ENCODE results near the gene LSM14A.
A peak's percentile ranks its signal among the peaks of the same experiment; 100 is the strongest.

Gene LSM14A

DNA sequence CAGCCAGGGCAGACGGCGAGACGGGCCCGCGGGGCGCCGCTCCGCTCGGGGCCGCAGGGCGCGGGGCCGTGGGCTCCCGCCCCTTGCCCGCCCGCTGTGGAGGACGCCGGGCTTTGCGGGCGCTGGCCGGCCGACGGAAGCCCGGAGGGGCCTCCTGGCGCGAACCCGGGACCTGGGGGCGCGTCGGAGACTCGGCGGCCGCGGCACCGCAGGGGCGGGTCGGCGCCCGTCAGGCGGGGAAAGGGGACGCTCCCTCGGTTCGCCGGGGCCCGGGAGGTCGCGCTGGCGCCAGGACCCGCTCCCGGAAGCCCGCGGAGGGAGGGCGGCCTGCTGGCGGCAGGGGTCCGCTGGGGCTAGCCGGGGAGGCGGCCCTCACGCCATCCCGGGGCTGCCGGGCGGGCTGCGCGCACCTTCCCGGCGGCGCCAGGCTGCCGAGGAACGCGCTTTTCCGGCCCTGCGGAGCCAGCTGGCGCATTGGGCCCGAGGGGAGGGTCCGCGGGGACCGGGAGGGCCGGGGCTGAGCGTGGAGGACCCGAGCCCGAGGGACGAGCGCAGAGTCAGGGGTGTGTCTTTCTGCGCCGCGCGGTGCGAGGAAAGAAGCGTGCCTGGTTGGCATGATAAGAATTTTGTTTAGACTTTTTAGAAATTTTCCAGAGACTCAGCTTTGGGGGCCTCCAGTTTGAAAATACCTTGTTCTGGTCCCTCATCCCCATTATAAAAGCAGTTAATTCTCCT, 82.6 kb downstream of the LSM14A start:
- peak in 1 of 2 donors; percentile 17 for DNase-seq (ENCODE audit: low read depth in 2 of 2)

DNA sequence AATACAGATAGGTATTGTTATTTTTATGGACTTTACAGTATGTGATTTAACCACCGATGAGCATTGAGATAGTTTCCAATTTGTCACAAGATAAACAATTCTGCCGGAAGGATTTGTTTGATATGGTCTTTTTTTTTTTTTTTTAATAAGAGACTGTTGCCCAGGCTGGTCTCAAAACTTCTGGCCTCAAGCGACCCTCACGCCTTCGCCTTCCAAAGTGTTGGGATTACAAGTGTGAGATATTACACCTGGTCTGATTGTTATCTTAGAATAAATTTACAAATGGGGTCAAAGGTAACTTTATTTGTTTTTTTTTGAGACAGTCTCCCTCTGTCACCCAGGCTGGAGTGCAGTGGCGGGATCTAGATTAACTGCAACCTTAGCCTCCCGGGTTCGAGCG, 83.2 kb downstream of the LSM14A start:
- DNase-seq (ENCODE audit: low read depth in 2 of 2) = no peak

DNA sequence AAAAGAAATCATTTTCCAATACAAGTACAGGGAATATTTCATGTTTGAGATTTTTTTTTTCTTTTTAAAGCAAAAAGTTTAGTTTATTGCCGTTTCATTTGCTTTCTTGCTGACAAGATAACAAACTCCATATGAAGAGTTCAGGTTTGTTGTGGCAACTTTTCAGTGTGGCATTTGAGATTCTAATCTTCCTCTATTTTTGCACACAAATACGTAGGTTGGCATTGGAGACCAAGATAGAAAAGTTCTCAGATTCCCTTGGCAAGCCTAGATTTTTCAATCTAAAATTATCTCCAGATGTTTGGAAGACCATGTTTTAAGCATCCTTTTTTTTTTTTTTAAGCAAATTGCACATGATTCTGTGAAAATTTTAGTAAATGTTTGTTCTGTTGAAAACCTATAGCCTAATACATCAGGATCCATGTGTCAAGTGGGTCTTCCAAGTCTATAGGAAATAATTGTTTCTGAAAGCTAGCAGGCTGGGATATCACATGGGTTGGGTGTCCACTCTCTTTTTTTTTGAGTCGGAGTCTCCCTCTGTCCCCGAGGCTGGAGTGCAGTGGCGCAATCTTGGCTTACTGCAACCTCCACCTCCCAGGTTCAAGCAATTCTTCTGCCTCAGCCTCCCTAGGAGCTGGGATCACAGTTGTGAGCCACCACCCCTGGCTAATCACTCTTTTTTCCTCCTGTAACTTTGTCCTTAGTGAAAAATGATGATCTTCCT, 84.7 kb downstream of the LSM14A start:
- no peak for DNase-seq (ENCODE audit: low read depth in 2 of 2)

DNA sequence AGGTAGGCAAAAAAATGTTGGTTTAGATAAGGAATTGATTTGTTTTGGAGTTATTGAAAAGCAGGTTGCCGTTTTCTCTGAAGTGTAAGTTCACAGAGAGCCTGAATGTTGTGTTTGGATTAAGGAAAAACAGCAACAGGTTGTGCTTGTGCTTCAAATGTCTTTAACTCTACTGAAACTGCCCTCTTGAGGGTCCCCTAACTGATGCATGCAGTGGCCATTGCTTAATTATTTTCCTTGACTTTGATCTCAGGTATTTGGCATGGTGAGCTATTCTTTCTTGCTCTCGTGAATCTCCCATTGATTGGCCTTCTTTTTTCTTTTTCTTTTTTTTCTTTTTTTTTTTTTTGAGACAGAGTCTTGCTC, 85.2 kb downstream of the LSM14A start:
- DNase-seq (ENCODE audit: low read depth in 2 of 2) = no peak

DNA sequence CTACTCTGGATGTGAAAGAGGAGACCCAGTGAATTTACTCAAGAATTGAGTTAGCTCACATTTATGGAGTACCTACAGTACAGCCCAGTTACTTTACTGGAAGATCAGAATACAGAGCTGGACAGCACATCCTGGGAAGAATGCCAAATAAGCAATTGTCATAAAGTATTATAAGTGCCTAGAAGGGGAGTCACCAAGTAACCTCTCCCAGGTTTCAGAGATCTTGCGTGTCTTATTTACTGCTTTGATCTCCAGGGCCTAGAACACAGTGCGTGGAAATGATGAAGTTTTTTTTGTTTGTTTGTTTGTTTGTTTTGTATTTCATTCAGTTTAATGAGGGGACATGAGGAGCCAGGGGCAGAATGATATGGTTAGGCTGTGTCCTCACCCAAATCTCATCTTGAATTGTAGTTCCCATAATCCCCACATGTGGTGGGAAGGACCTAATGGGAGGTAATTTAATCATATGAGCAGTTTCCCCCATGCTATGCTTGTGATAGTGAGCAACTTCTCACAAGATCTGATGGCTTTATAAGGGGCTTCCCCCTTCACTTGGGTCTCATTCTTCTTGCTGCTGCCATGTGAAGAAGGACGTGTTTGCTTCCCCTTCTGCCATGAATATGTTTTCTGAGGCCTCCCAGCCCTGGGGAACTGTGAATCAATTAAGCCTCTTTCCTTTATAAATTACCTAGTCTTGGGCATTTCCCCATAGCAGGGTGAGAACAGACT, 87.2 kb downstream of the LSM14A start:
- DNase-seq (ENCODE audit: low read depth in 2 of 2) = no peak

DNA sequence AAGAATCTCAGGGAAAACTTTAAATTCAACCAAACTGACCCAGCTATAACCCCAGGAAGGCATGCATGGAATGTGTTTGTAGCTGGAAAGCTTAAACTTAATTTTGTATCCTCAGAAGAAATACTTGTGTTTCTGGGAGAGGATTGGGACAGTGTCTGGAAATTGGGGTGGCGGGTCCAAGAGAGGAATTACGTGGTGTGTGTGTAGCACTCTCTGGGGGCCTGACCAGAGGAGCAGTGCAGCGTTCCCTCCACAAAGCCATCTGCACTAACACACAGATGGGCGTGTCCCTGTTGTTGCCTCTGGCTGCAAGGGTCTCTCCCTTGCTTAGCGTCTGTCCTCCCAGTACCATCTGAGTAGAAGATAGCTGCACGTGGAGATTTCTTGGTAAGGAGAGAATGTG, 88.5 kb downstream of the LSM14A start:
- DNase-seq (ENCODE audit: low read depth in 2 of 2) = no peak

DNA sequence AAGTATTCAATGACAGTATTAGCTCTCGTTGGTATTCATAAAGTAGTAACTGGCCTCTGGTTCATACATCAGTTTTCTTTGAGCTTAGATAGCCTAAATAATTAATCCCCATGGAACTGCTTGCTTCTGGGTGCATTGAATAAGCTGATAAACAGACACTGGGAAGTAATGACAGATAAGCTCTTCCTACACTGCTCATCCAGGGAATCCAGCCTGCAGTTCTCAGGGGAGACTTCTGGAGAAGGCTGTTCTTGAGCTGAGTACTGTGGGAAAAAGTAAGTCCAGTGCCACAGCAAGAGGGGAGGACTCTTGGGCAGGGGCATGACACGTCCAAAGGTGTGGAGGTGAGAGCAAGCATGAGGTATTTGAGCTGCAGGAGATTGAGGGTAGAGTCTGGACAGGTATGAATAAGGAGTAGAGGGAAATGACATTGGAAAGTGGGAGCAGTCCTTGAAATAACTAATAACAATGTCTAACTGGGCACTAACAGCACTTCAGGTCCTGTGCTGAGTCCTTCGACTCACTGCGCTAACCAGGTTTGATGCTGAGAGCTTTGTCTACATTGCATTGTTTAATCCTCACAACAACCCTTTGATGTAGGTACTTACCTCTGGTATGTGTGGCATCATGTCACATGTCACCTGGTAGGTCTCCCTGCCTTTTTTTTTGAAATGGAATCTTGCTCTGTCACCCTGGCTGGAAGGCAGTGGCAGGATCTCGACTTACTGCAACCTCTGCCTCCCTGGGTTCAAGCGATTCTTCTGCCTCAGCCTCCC, 89.2 kb downstream of the LSM14A start:
- DNase-seq (ENCODE audit: low read depth in 2 of 2) = no peak

DNA sequence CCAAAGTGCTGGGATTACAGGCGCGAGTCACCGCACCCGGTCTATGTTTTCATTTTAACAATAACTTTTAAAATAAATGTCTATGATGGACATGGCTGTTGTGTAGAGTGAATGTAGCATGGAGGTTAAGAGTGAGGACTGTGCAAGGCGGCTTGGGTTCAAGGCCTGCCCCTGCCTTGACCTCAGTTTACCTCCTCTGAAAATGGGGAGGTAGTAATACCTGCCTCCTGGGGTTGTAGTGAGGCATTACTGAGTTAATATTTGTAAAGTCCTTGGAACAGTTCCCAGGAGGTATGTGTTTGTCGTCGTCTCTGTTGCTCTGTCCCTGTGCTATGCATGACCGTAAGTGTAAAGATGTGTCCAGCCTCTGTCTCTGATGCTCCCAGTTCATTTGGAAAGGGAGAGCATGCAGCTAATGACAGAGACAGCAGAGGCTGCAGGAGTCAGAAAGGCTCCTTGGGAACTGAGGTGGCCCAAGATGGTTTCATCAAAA, 91.5 kb downstream of the LSM14A start:
- no peak for DNase-seq (ENCODE audit: low read depth in 2 of 2)

DNA sequence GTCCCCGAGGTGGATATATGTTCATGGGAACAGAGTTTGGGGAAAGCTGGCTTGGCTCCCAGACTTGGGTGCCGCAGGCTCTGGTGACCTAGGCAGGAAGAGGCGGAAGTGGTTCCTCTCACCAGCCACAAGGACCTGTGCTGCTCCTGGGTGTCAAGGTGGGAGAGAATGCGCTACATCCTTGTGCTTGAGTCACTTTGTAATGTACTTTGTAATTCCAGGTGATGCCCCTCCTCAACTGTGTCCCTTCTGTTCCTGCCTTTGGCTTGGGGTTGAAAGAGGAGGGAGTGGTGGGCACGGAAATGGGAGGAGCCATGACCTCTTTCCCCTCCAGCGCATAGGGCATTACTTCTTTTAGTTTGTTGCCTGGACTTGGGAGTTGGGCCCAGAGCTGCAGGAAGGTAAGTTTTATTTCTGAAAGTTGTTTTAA, 92.9 kb downstream of the LSM14A start:
- DNase-seq (ENCODE audit: low read depth in 2 of 2) = no peak

DNA sequence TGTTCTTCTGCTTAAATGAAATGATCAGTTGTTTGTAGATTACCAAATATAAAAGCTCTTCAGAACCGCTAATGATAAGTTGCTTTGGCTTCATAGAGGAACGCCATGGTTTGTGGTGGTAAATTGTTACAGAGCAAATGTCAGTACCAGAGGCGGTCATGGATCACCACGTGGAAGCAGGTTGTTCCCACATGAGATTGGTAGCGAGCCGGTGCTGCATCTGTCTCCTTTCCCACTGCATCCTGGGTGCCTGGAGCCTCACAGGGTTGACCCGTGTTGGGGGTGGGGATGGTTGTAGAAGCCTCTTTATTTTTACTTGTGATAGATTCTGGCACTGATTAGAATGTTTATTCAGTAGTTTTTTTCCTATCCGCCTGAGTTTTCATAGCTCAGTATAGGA, 96.8 kb downstream of the LSM14A start:
- no peak for DNase-seq (ENCODE audit: low read depth in 2 of 2)

DNA sequence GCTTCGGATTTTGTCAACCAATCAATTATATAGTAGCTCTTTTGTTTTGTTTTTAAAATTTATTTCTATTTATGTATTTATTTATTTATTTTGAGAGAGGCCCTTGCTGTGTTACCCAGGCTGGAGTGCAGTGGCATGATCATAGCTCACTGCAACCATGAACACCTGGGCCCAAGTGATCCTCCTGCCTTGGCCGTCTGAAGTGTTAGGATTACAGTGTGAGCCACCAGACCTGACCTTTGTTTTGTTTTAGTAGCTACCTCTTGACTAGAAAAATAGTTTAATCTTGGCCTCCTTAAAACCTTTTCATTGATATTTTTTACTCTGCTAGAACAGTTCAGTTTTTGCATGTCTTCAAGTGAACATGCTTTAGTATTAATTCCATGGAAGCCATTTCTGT, 97.2 kb downstream of the LSM14A start:
- DNase-seq (ENCODE audit: low read depth in 2 of 2) = no peak

DNA sequence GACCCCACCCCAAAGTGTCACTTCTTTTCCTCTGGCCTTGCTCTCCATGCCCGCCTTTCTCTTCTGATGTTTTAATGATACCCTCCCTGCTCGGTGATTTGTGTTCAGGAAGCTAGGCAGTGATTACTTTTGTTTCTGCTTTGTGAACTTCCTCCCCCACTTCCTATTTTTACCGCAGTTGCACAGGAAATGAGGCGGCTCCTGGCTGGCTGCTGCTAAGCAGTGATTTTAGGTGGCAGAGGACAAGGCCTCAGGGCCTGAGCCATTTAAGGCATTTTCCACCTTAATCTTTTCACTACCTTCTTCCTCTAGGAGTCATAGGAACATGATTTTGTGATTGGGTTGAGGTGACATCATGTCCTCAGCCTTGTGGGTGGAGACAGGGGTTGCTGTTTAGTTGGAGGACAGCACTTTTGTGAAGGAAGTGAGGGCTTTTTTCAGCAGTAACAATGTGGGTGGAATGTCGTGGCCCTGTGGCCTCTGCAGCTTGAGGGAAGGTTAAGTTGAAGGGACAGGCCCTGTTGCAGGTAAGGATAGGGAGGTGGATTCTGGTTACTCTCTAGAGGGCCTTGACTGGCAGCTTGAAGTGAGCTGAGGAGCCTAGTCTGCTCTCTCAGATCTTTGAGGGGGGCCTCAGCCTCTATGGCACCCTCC, 97.8 kb downstream of the LSM14A start:
- DNase-seq (ENCODE audit: low read depth in 2 of 2) = peak; percentile 38 to 47

DNA sequence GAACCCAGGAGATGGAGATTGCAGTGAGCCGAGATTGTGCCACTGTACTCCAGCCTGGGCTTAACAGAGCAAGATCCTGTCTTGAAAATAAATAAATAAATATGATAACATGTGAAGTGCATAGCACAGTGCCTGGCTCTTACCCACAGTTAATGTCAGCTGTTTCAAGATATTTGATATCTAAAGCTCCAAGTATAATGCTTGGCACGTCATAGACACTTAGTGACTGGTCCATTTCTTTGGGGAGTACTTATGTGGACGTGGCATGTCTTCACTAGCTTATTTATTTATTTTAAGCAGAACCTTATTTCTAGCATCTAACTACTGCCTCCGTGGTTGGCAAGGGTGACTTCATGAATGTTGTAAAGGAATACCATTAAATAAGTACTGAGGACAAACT, 100.8 kb downstream of the LSM14A start:
- DNase-seq (ENCODE audit: low read depth in 2 of 2) = no peak

DNA sequence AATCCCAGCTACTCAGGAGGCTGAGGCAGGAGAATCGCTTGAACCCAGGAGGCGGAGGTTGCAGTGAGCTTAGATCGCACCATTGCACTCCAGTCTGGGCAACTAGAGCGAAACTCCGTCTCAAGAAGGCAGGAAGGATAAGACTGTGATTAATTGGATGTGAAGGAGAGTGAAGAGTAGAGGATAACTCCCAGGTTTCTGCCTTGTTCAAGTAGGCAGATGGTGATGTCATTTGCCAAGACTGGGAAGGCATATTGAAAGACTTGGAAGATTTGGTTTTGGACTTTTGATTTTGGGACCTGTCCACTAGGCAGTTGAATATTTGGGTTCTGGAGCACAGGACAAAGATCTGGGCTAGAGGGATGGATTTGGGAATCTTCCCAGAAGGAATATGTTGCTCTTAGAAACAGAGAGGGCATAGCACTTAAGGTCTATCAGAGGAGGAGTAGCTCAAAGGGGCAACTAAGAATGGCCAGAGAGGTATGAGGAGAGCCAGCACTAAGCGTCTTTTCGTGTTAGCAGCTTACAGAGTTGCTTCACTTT, 102.1 kb downstream of the LSM14A start:
- no peak for DNase-seq (ENCODE audit: low read depth in 2 of 2)

DNA sequence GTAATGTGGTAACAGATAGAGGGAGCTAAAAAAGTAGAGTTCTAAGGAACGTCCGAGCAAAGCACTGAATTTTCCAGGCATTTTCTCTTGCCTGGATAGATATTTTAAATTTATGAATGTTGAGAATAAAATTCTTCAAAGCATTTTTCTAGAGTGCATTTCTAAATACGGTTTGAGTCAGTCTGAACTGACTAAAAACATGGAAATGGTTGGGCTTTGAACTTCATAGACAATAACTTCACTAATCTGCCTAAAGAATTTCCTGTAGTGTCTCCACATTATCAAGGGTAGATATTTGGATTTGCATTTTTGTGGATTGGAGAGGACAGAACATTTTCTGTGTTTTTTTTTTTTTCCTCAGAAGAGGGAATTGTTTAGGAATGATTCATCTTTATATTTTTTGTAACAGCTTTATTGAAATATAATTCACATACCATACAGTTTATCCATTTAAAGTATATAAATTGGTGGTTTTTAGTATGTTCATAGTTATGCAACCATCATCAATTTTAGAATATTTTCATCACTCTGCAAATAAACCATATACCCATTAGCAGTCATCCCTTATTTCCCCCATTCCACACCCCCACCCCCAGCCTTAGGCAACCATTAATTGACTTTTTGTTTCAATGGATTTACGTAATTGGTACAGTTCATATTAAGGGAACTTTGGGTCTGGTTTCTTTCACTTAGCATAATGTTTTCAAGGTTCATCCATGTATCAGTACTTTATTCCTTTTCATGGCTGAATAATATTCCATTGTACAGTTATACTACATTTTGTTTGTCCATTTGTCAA, 102.7 kb downstream of the LSM14A start:
- no peak for DNase-seq (ENCODE audit: low read depth in 2 of 2)

DNA sequence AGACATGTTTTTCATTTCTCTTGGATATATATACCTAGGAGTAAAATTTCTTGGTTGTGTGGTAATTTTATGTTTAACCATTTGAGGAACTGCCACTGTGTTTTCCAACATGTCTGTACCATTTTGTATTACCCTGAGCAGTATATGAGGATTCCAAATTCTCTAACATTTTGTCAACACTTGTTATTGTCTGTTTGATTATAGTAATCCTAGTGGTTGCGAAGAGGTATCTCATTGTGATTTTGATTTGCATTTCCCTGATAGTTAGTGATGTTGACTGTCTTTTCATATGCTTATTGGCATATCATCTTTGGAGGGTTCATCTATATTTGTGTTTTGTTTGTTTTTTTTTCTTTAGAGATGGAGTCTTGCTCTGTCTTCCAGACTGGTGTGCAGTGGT, 103.4 kb downstream of the LSM14A start:
- no peak for DNase-seq (ENCODE audit: low read depth in 2 of 2)

DNA sequence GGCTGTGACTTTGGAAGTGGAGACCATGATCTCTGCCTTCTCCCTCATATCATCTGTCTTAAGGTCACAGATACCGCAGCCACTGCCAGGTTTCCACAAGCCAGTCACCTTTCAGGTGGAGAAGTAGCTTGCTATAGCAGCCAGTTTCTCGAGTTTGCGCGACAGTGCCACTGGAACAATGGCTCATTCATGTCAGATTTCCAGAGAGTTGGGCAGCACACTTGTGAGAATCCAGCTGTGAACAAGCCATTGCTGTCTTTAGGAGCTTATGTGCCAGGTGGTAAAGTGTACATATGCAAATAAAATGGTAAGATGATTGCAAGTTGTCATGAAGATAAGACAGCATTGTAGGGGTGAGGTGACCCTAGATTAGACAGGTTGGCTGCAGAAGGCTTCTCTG, 104.3 kb downstream of the LSM14A start:
- no peak for DNase-seq (ENCODE audit: low read depth in 2 of 2)

DNA sequence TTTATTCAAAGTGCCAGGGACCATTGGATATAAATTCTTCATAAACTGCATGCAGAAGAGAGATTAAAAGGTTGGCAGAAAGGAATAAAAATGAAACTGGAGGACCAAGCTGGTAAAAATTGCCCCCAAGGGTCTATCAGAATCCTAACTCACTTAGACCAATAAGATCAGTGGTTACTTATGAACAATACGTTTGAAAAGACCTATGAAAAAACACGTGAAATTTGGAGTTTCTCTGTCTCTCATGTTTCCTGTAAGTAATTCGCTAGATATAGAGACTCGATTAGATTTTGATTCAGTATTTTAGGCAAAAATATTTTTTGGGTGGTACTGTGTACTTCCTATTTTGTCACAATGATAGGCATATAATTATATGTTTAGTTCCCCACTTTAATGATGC, 104.9 kb downstream of the LSM14A start:
- DNase-seq (ENCODE audit: low read depth in 2 of 2) = no peak

DNA sequence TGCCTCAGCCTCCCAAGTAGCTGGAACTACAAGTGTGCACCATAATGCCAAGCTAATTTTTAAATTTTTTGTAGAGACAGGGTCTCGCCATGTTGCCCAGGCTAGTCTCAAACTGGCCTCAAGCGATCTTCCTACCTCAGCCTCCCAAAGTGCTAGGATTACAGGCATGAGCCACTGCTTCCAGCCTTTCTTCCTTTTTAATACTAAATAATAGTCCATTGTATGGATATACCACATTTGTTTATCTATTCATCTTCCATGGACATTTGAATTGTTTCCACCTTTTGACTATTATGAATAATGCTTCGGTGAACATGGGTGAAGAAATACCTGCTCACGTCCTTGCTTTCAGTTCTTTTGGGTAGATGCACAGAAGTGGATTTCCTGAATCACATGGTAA, 106.5 kb downstream of the LSM14A start:
- DNase-seq (ENCODE audit: low read depth in 2 of 2) = no peak
